NT2/D1 (cell line): ENCODE measurements around the gene DIS3L.

Source experiments
- SUZ12 ChIP-seq: IDR thresholded peaks from 2 replicates; pipeline ENCODE4 v1.6.1; 2011; ENCODE audit not compliant: insufficient read length, insufficient read depth; ENCODE audit errors: extremely low read depth
- ZNF274 ChIP-seq: IDR thresholded peaks from 2 replicates; pipeline ENCODE4 v1.6.1; 2011; ENCODE audit warnings: mild to moderate bottlenecking, low read depth, low read length

- TF ChIP-seq SUZ12 (no peak), ZNF274 (no peak)
These were observed 46.4 kb upstream of the DIS3L start for GRCh38 chr15:66246937-66247336.
